HepG2 (cell line): Measurements from ENCODE around the gene DTYMK. TPM values are rescaled to one million over a fixed set of nuclear protein-coding genes. Genes with fewer than 3 reads are reported as not detected.

Source experiments
- AHR ChIP-seq: IDR thresholded peaks from 2 replicates; pipeline ENCODE4 v1.6.1; 2018; ENCODE audit warnings: missing genetic modification reagents, missing compliant biosample characterization
- ATF7 ChIP-seq, 2 experiments: fragments of 450-650 bp in 1 of 2; sonication (generic) in 1 of 2; formaldehyde crosslinking in 1 of 2; IDR thresholded peaks; 2 replicates each; pipeline versions ENCODE4 v1.4.0 to v1.6.1; 2016 to 2020; ENCODE audit warnings: antibody characterized with exemption in 1 of 2, mild to moderate bottlenecking in 1 of 2, missing genetic modification reagents in 1 of 2
- CBX2 ChIP-seq, 2 experiments: fragments of 200-600 bp in 1 of 2; sonication (generic); formaldehyde crosslinking in 1 of 2; IDR thresholded peaks; 2 replicates each; pipeline versions ENCODE4 v1.7.0 to v1.8.1; 2018 to 2022; ENCODE audit warnings: low read depth in 2 of 2, low read length in 1 of 2, mild to moderate bottlenecking in 1 of 2, missing genetic modification reagents in 1 of 2
- ELF1 ChIP-seq: sonication (generic); formaldehyde crosslinking; IDR thresholded peaks from 2 replicates; pipeline ENCODE4 v1.4.0; 2020; ENCODE audit warnings: missing genetic modification reagents
- HHEX ChIP-seq: IDR thresholded peaks from 2 replicates; pipeline ENCODE4 v1.6.1; 2016; ENCODE audit warnings: control low read depth
- HNRNPK ChIP-seq: fragments of 200-400 bp; formaldehyde crosslinking; IDR thresholded peaks from 2 replicates; pipeline ENCODE4 v1.6.1; 2018; ENCODE audit warnings: low read length, low read depth, moderate library complexity, mild to moderate bottlenecking; ENCODE audit not compliant: poor library complexity, severe bottlenecking
- MIER2 ChIP-seq: IDR thresholded peaks from 2 replicates; pipeline ENCODE4 v1.6.1; 2016; ENCODE audit warnings: missing biosample characterization, missing genetic modification reagents
- NR1H2 ChIP-seq: sonication (generic); formaldehyde crosslinking; IDR thresholded peaks from 2 replicates; pipeline ENCODE4 v1.8.1; 2022; ENCODE audit warnings: low read depth, missing genetic modification reagents, borderline replicate concordance
- SMARCE1 ChIP-seq: fragments of 450-650 bp; IDR thresholded peaks from 2 replicates; pipeline ENCODE4 v1.6.1; 2017; ENCODE audit warnings: borderline replicate concordance
- TCF7L2 ChIP-seq: IDR thresholded peaks from 2 replicates; pipeline ENCODE4 v1.6.1; 2011; ENCODE audit warnings: mild to moderate bottlenecking, low read depth, low read length, moderate library complexity
- TEAD3 ChIP-seq: optimal IDR thresholded peaks from 2 replicates; pipeline ENCODE3; 2016; ENCODE audit warnings: borderline replicate concordance
- ZNF451 ChIP-seq: sonication (generic); formaldehyde crosslinking; IDR thresholded peaks from 2 replicates; pipeline ENCODE4 v1.5.0; 2020; ENCODE audit warnings: mild to moderate bottlenecking, missing genetic modification reagents
- ZNF562 ChIP-seq: sonication (generic); formaldehyde crosslinking; IDR thresholded peaks from 2 replicates; pipeline ENCODE4 v1.8.0; 2022; ENCODE audit warnings: missing genetic modification reagents, borderline replicate concordance
- ZNF563 ChIP-seq: sonication (generic); formaldehyde crosslinking; IDR thresholded peaks from 2 replicates; pipeline ENCODE4 v1.8.0; 2022; ENCODE audit warnings: mild to moderate bottlenecking, moderate library complexity, missing genetic modification reagents
- ZNF75D ChIP-seq: sonication (generic); formaldehyde crosslinking; IDR thresholded peaks from 2 replicates; pipeline ENCODE4 v1.8.1; 2023; ENCODE audit warnings: missing genetic modification reagents, mild to moderate bottlenecking, borderline replicate concordance
- polyA plus RNA-seq, 8 experiments: library from polyadenylated mRNA; depleted of rRNA in 3 of 8; stranded (reverse) in 7 of 8; unstranded in 1 of 8; fragments of >200 nt; fragmentation: Illumina TruSeq in 4 of 8; extraction: Trizol in 4 of 8; gene quantifications; 2 replicates each; pipeline versions ENCODE4 v1.2.1 to v1.2.3, GENCODE V29; 2011 to 2016; ENCODE audit warnings: low read depth in 4 of 8, missing spikeins in 1 of 8, mixed read lengths in 1 of 8; ENCODE audit not compliant: insufficient read depth in 1 of 8
- total RNA-seq, 5 experiments: library from RNA; depleted of rRNA; stranded (reverse); fragments of >200 nt; fragmentation: Illumina TruSeq; extraction: Trizol; gene quantifications; 2 replicates each; pipeline ENCODE4 v1.2.3, GENCODE V29; 2016; ENCODE audit warnings: low read depth in 1 of 5
- TF ChIP-seq, protein P1 (sequence below): sonication (generic); formaldehyde crosslinking; IDR thresholded peaks from 2 replicates; pipeline ENCODE4 v1.4.0; 2020; ENCODE audit warnings: missing genetic modification reagents
- TF ChIP-seq, protein P2 (sequence below): sonication (generic); formaldehyde crosslinking; IDR thresholded peaks from 2 replicates; pipeline ENCODE4 v1.5.1; 2020; ENCODE audit warnings: missing genetic modification reagents, mild to moderate bottlenecking, borderline replicate concordance
- TF ChIP-seq, protein P3 (sequence below): sonication (generic); formaldehyde crosslinking; IDR thresholded peaks from 2 replicates; pipeline ENCODE4 v1.4.0; 2020; ENCODE audit warnings: missing genetic modification reagents
- TF ChIP-seq, protein P4 (sequence below): sonication (generic); formaldehyde crosslinking; IDR thresholded peaks from 2 replicates; pipeline ENCODE4 v1.8.0; 2023; ENCODE audit warnings: mild to moderate bottlenecking, missing genetic modification reagents

Gene DTYMK
- total and polyA plus RNA-seq, 2 of the 13 experiments (the other 11 are each of a cell fraction or from before 2014, with no cell fraction given): 57.5 to 134 TPM

DNA sequence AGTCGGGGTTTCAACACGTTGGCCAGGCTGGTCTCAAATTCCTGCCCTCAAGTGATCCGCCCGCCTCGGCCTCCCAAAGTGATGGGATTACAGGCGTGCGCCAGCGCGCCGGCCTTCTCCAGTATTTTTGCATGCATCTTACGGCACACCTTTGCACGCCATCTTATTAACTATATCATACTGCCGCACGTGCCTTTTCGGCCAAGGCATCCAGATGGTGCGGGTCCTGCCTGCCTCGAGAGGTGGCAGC lies 14.5 kb upstream of the DTYMK start (continued):
- TF ChIP-seq, protein P1, sequence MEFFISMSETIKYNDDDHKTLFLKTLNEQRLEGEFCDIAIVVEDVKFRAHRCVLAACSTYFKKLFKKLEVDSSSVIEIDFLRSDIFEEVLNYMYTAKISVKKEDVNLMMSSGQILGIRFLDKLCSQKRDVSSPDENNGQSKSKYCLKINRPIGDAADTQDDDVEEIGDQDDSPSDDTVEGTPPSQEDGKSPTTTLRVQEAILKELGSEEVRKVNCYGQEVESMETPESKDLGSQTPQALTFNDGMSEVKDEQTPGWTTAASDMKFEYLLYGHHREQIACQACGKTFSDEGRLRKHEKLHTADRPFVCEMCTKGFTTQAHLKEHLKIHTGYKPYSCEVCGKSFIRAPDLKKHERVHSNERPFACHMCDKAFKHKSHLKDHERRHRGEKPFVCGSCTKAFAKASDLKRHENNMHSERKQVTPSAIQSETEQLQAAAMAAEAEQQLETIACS (CRISPR knock-in tag): peak; percentile 14; the same call in 1 of the 2 replicates
- TF ChIP-seq TCF7L2 (no peak), ZNF562 (CRISPR knock-in tag) (no peak), ATF7 (IDR thresholded peaks at IDR 0.05) (no peak), ATF7 (CRISPR knock-in tag; IDR thresholded peaks at IDR 0.05) (no peak; the same call in 1 of the 2 replicates), ZNF563 (no peak), TEAD3 (peak; percentile 68), ELF1 (CRISPR knock-in tag) (no peak), ZNF451 (no peak), AHR (CRISPR knock-in tag) (no peak), CBX2 (IDR thresholded peaks at IDR 0.05; ENCODE audit: low read depth, low read length) (no peak), CBX2 (CRISPR knock-in tag; IDR thresholded peaks at IDR 0.05; ENCODE audit: low read depth) (no peak), HHEX (CRISPR knock-in tag) (no peak), MIER2 (peak; percentile 18; the same call in 1 of the 2 replicates), SMARCE1 (no peak), HNRNPK (no peak), ZNF75D (CRISPR knock-in tag) (no peak), NR1H2 (CRISPR knock-in tag) (no peak)
- TF ChIP-seq, protein P2, sequence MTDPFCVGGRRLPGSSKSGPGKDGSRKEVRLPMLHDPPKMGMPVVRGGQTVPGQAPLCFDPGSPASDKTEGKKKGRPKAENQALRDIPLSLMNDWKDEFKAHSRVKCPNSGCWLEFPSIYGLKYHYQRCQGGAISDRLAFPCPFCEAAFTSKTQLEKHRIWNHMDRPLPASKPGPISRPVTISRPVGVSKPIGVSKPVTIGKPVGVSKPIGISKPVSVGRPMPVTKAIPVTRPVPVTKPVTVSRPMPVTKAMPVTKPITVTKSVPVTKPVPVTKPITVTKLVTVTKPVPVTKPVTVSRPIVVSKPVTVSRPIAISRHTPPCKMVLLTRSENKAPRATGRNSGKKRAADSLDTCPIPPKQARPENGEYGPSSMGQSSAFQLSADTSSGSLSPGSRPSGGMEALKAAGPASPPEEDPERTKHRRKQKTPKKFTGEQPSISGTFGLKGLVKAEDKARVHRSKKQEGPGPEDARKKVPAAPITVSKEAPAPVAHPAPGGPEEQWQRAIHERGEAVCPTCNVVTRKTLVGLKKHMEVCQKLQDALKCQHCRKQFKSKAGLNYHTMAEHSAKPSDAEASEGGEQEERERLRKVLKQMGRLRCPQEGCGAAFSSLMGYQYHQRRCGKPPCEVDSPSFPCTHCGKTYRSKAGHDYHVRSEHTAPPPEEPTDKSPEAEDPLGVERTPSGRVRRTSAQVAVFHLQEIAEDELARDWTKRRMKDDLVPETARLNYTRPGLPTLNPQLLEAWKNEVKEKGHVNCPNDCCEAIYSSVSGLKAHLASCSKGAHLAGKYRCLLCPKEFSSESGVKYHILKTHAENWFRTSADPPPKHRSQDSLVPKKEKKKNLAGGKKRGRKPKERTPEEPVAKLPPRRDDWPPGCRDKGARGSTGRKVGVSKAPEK (CRISPR knock-in tag): no peak
- TF ChIP-seq, protein P3, sequence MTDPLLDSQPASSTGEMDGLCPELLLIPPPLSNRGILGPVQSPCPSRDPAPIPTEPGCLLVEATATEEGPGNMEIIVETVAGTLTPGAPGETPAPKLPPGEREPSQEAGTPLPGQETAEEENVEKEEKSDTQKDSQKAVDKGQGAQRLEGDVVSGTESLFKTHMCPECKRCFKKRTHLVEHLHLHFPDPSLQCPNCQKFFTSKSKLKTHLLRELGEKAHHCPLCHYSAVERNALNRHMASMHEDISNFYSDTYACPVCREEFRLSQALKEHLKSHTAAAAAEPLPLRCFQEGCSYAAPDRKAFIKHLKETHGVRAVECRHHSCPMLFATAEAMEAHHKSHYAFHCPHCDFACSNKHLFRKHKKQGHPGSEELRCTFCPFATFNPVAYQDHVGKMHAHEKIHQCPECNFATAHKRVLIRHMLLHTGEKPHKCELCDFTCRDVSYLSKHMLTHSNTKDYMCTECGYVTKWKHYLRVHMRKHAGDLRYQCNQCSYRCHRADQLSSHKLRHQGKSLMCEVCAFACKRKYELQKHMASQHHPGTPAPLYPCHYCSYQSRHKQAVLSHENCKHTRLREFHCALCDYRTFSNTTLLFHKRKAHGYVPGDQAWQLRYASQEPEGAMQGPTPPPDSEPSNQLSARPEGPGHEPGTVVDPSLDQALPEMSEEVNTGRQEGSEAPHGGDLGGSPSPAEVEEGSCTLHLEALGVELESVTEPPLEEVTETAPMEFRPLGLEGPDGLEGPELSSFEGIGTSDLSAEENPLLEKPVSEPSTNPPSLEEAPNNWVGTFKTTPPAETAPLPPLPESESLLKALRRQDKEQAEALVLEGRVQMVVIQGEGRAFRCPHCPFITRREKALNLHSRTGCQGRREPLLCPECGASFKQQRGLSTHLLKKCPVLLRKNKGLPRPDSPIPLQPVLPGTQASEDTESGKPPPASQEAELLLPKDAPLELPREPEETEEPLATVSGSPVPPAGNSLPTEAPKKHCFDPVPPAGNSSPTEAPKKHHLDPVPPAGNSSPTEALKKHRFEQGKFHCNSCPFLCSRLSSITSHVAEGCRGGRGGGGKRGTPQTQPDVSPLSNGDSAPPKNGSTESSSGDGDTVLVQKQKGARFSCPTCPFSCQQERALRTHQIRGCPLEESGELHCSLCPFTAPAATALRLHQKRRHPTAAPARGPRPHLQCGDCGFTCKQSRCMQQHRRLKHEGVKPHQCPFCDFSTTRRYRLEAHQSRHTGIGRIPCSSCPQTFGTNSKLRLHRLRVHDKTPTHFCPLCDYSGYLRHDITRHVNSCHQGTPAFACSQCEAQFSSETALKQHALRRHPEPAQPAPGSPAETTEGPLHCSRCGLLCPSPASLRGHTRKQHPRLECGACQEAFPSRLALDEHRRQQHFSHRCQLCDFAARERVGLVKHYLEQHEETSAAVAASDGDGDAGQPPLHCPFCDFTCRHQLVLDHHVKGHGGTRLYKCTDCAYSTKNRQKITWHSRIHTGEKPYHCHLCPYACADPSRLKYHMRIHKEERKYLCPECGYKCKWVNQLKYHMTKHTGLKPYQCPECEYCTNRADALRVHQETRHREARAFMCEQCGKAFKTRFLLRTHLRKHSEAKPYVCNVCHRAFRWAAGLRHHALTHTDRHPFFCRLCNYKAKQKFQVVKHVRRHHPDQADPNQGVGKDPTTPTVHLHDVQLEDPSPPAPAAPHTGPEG (CRISPR knock-in tag): no peak
- TF ChIP-seq, protein P4, sequence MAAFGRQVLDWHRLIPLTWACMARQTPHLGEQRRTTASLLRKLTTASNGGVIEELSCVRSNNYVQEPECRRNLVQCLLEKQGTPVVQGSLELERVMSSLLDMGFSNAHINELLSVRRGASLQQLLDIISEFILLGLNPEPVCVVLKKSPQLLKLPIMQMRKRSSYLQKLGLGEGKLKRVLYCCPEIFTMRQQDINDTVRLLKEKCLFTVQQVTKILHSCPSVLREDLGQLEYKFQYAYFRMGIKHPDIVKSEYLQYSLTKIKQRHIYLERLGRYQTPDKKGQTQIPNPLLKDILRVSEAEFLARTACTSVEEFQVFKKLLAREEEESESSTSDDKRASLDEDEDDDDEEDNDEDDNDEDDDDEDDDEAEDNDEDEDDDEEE (CRISPR knock-in tag): no peak
